ENCODE data around the gene VPS4B.

DNA sequence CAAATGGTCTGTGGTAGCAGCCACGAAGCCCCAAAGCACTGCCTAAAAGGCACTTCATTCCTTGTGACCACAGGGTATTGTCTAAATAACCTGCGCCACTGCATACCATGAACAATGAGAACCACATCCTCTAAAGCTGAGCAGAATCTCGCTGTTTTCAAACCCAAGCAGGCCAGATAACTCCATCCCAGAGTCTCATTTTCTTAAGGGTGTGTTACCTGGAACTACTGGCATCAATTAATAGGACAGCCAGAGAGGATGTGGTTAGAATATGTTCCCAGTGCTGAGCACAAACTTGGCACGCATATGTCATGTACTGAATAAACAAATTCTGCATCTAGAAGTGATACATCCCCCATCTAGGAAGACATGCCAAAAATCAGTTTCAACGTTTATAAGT, 13.0 kb downstream of the VPS4B start:
- TF ChIP-seq YY1 (IDR thresholded peaks at IDR 0.05; ENCODE audit: insufficient read depth, insufficient read length) = no peak
- TF ChIP-seq SUZ12 (IDR thresholded peaks at IDR 0.05; ENCODE audit: extremely low read depth, insufficient read depth, insufficient read length) = no peak
